HepG2 (cell line): ENCODE measurements around the gene MTA1. TPM values are rescaled to one million over a fixed set of nuclear protein-coding genes. Genes with fewer than 3 reads are reported as not detected.
A peak's percentile ranks its signal among the peaks of the same experiment; 100 is the strongest.

Experiments used
- DMAP1 ChIP-seq: IDR thresholded peaks from 2 replicates; pipeline ENCODE4 v1.6.1; 2016
- EZH2 ChIP-seq: conservative IDR thresholded peaks from 2 replicates; pipeline ENCODE4 v1.6.1; 2012; ENCODE audit warnings: mild to moderate bottlenecking, low read depth, low read length, moderate library complexity
- KDM5A ChIP-seq: fragments of 200-600 bp; sonication (generic); IDR thresholded peaks from 2 replicates; pipeline ENCODE4 v1.7.0; 2018; ENCODE audit warnings: antibody characterized with exemption, mild to moderate bottlenecking, low read length, borderline replicate concordance
- YY1 ChIP-seq: IDR thresholded peaks from 2 replicates; pipeline ENCODE4 v1.6.1; 2011; ENCODE audit warnings: low read length, low read depth, moderate library complexity, mild to moderate bottlenecking; ENCODE audit not compliant: insufficient read depth, insufficient replicate concordance
- ZFY ChIP-seq: sonication (generic); formaldehyde crosslinking; IDR thresholded peaks from 2 replicates; pipeline ENCODE4 v1.4.0; 2020; ENCODE audit warnings: missing genetic modification reagents
- ZKSCAN5 ChIP-seq: sonication (generic); formaldehyde crosslinking; IDR thresholded peaks from 2 replicates; pipeline ENCODE4 v1.5.1; 2020; ENCODE audit warnings: mild to moderate bottlenecking, missing genetic modification reagents
- ZNF331 ChIP-seq: sonication (generic); formaldehyde crosslinking; IDR thresholded peaks from 2 replicates; pipeline ENCODE4 v1.4.0; 2020; ENCODE audit warnings: missing genetic modification reagents
- ZNF451 ChIP-seq: sonication (generic); formaldehyde crosslinking; IDR thresholded peaks from 2 replicates; pipeline ENCODE4 v1.5.0; 2020; ENCODE audit warnings: mild to moderate bottlenecking, missing genetic modification reagents
- ZNF879 ChIP-seq: sonication (generic); formaldehyde crosslinking; IDR thresholded peaks from 2 replicates; pipeline ENCODE4 v1.8.1; 2023; ENCODE audit warnings: missing genetic modification reagents
- ZZZ3 ChIP-seq: sonication (generic); formaldehyde crosslinking; IDR thresholded peaks from 2 replicates; pipeline ENCODE4 v1.4.0; 2020; ENCODE audit warnings: missing genetic modification reagents, mild to moderate bottlenecking, borderline replicate concordance
- polyA plus RNA-seq, 8 experiments: library from polyadenylated mRNA; depleted of rRNA in 3 of 8; stranded (reverse) in 7 of 8; unstranded in 1 of 8; fragments of >200 nt; fragmentation: Illumina TruSeq in 4 of 8; extraction: Trizol in 4 of 8; gene quantifications; 2 replicates each; pipeline versions ENCODE4 v1.2.1 to v1.2.3, GENCODE V29; 2011 to 2016; ENCODE audit warnings: low read depth in 4 of 8, missing spikeins in 1 of 8, mixed read lengths in 1 of 8; ENCODE audit not compliant: insufficient read depth in 1 of 8
- total RNA-seq, 5 experiments: library from RNA; depleted of rRNA; stranded (reverse); fragments of >200 nt; fragmentation: Illumina TruSeq; extraction: Trizol; gene quantifications; 2 replicates each; pipeline ENCODE4 v1.2.3, GENCODE V29; 2016; ENCODE audit warnings: low read depth in 1 of 5
- TF ChIP-seq, protein P1 (sequence below): sonication (generic); formaldehyde crosslinking; IDR thresholded peaks from 2 replicates; pipeline ENCODE4 v1.4.0; 2020; ENCODE audit warnings: mild to moderate bottlenecking, missing genetic modification reagents, borderline replicate concordance
- TF ChIP-seq, protein P2 (sequence below): sonication (generic); formaldehyde crosslinking; IDR thresholded peaks from 2 replicates; pipeline ENCODE4 v1.9.0; 2021; ENCODE audit warnings: missing genetic modification reagents, mild to moderate bottlenecking, borderline replicate concordance
- TF ChIP-seq, protein P3 (sequence below): sonication (generic); formaldehyde crosslinking; IDR thresholded peaks from 2 replicates; pipeline ENCODE4 v1.4.0; 2020; ENCODE audit warnings: missing genetic modification reagents, borderline replicate concordance
- TF ChIP-seq, protein P4 (sequence below): sonication (generic); formaldehyde crosslinking; IDR thresholded peaks from 2 replicates; pipeline ENCODE4 v1.8.0; 2022; ENCODE audit warnings: mild to moderate bottlenecking, missing genetic modification reagents
- TF ChIP-seq, protein P5 (sequence below): sonication (generic); formaldehyde crosslinking; conservative IDR thresholded peaks from 2 replicates; pipeline ENCODE4 v1.4.0; 2020; ENCODE audit warnings: missing genetic modification reagents

The MTA1 gene
- total and polyA plus RNA-seq, 2 of the 13 experiments (the other 11 are each of a cell fraction or from before 2014, with no cell fraction given), result 35.2 to 85.8 TPM

DNA sequence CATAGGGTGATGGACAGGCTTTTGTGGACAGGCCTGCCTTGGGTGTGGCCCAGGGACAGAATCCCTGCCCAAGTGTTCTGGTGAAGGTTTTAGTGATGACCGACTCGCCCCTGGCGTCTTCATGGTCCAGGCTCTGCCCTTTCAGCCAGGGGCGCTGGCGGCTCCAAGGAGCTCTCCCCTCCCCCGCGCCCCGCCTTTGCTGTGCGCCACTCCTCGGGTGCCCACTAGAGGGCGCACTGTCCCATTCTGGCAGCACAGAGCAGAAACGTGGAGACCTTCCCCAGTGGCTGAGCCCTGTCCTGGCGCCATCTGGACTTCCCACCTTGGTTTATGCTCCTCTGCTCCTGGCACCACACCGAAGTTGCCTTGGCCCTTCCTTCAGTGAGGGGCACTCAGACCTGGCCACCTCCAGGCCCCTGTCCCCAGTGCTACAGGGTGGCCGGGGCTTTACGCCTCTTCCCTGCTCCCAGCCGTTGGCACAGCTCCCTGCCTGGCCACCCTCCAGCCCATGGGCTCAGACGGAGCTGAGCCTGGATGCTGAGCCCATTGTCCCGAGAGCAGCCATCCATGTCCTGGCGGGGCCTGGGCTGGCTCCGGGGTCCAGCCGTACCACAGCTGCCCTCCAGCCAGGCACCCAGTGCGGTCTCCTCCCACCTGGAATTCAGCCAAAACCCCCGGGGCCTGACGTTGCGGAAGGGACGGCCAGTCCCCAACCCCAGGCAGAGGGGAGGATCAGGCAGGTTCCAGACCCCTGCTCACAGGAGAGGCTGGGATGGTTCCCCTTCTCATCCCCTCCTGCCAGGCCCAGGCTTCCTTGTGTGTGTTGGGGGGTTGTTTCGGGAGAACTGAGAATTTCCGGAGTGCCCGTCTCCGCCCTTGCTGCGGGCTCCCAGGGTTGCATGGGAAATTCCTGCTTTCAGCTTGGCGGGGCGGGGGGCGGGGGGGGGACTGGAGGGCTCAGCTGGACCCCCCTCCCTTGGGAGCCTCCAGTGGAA, 61.5 kb downstream of the MTA1 start (continued):
- TF ChIP-seq, protein P1, sequence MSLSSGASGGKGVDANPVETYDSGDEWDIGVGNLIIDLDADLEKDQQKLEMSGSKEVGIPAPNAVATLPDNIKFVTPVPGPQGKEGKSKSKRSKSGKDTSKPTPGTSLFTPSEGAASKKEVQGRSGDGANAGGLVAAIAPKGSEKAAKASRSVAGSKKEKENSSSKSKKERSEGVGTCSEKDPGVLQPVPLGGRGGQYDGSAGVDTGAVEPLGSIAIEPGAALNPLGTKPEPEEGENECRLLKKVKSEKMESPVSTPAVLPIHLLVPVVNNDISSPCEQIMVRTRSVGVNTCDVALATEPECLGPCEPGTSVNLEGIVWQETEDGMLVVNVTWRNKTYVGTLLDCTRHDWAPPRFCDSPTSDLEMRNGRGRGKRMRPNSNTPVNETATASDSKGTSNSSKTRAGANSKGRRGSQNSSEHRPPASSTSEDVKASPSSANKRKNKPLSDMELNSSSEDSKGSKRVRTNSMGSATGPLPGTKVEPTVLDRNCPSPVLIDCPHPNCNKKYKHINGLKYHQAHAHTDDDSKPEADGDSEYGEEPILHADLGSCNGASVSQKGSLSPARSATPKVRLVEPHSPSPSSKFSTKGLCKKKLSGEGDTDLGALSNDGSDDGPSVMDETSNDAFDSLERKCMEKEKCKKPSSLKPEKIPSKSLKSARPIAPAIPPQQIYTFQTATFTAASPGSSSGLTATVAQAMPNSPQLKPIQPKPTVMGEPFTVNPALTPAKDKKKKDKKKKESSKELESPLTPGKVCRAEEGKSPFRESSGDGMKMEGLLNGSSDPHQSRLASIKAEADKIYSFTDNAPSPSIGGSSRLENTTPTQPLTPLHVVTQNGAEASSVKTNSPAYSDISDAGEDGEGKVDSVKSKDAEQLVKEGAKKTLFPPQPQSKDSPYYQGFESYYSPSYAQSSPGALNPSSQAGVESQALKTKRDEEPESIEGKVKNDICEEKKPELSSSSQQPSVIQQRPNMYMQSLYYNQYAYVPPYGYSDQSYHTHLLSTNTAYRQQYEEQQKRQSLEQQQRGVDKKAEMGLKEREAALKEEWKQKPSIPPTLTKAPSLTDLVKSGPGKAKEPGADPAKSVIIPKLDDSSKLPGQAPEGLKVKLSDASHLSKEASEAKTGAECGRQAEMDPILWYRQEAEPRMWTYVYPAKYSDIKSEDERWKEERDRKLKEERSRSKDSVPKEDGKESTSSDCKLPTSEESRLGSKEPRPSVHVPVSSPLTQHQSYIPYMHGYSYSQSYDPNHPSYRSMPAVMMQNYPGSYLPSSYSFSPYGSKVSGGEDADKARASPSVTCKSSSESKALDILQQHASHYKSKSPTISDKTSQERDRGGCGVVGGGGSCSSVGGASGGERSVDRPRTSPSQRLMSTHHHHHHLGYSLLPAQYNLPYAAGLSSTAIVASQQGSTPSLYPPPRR, result no peak
- TF ChIP-seq DMAP1 (CRISPR knock-in tag), result 0 out of 2 replicates have a peak, but pooled peaks have one; percentile 39
- TF ChIP-seq, protein P2, sequence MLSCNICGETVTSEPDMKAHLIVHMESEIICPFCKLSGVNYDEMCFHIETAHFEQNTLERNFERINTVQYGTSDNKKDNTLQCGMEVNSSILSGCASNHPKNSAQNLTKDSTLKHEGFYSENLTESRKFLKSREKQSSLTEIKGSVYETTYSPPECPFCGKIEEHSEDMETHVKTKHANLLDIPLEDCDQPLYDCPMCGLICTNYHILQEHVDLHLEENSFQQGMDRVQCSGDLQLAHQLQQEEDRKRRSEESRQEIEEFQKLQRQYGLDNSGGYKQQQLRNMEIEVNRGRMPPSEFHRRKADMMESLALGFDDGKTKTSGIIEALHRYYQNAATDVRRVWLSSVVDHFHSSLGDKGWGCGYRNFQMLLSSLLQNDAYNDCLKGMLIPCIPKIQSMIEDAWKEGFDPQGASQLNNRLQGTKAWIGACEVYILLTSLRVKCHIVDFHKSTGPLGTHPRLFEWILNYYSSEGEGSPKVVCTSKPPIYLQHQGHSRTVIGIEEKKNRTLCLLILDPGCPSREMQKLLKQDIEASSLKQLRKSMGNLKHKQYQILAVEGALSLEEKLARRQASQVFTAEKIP (CRISPR knock-in tag), result no peak
- no peak for TF ChIP-seq EZH2
- TF ChIP-seq ZKSCAN5 (CRISPR knock-in tag), result 0 out of 2 replicates have a peak, but pooled peaks have one; percentile 30
- no peak for TF ChIP-seq ZFY
- no peak for TF ChIP-seq KDM5A
- TF ChIP-seq YY1, result peak; percentile 53
- TF ChIP-seq, protein P3, sequence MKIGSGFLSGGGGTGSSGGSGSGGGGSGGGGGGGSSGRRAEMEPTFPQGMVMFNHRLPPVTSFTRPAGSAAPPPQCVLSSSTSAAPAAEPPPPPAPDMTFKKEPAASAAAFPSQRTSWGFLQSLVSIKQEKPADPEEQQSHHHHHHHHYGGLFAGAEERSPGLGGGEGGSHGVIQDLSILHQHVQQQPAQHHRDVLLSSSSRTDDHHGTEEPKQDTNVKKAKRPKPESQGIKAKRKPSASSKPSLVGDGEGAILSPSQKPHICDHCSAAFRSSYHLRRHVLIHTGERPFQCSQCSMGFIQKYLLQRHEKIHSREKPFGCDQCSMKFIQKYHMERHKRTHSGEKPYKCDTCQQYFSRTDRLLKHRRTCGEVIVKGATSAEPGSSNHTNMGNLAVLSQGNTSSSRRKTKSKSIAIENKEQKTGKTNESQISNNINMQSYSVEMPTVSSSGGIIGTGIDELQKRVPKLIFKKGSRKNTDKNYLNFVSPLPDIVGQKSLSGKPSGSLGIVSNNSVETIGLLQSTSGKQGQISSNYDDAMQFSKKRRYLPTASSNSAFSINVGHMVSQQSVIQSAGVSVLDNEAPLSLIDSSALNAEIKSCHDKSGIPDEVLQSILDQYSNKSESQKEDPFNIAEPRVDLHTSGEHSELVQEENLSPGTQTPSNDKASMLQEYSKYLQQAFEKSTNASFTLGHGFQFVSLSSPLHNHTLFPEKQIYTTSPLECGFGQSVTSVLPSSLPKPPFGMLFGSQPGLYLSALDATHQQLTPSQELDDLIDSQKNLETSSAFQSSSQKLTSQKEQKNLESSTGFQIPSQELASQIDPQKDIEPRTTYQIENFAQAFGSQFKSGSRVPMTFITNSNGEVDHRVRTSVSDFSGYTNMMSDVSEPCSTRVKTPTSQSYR (CRISPR knock-in tag), result peak; percentile 93
- peak; percentile 87 for TF ChIP-seq ZNF331
- TF ChIP-seq, protein P4, sequence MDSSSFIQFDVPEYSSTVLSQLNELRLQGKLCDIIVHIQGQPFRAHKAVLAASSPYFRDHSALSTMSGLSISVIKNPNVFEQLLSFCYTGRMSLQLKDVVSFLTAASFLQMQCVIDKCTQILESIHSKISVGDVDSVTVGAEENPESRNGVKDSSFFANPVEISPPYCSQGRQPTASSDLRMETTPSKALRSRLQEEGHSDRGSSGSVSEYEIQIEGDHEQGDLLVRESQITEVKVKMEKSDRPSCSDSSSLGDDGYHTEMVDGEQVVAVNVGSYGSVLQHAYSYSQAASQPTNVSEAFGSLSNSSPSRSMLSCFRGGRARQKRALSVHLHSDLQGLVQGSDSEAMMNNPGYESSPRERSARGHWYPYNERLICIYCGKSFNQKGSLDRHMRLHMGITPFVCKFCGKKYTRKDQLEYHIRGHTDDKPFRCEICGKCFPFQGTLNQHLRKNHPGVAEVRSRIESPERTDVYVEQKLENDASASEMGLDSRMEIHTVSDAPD (CRISPR knock-in tag), result peak; percentile 39; the same call in 1 of the 2 replicates
- TF ChIP-seq, protein P5, sequence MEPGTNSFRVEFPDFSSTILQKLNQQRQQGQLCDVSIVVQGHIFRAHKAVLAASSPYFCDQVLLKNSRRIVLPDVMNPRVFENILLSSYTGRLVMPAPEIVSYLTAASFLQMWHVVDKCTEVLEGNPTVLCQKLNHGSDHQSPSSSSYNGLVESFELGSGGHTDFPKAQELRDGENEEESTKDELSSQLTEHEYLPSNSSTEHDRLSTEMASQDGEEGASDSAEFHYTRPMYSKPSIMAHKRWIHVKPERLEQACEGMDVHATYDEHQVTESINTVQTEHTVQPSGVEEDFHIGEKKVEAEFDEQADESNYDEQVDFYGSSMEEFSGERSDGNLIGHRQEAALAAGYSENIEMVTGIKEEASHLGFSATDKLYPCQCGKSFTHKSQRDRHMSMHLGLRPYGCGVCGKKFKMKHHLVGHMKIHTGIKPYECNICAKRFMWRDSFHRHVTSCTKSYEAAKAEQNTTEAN, result peak; percentile 16; the same call in 1 of the 2 replicates
- no peak for TF ChIP-seq ZZZ3
- no peak for TF ChIP-seq ZNF879 (CRISPR knock-in tag)
- TF ChIP-seq ZNF451, result peak; percentile 28; the same call in 1 of the 2 replicates
